ENCODE measurements around the gene CHAF1A.

CHAF1A gene

DNA sequence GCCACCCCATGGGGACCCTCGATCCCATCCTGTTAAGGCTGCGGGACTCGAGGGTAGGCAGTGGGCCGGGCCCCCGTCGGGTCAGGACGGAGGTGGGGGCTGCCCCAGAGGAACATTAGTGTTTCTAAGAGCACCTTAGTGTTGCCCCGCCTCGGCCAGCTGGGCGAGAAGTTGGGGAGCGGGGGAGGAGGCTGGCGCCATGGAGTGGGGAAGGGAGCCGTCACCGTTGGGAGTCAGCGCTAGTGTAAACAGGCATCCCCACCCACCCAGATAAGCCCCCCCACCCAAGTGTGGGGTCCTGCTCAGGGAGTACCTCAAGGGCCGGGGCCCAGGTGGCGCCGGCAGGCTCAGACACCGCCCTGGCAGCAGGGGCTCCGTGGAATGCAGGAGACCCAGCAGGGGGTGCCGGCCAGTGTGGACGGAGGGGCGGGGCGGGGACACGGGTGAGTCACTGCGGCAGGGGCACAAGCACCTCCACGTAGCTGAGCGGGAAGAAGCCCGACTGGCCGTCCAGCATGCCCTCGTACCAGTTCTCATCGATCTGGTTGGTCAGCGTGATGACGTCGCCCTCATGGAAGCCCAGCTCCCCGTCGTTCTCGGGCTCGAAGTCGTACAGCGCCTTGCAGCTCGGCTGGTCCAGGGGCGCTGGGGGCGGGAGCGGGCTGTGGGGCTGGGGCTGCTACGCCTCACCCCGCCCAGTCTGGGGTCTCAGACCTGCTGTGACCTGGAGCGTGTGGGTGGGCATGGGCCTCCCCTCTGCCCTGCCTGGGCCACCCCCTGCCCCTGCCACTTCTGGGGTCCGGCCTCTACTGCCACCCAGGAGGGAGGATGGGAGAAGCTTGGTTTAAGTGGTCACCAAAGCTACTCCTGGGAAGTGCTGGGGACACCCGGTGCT is 41.0 kb upstream of the CHAF1A start:
- H3K27me3 ChIP-seq (ENCODE audit: insufficient read depth, low read length), result no peaks in the 10 kb centered on the region
- H3K4me1 ChIP-seq (ENCODE audit: insufficient read depth, low read length), result no peaks in the 10 kb centered on the region
- no peak overlapping the region for H3K27ac ChIP-seq (ENCODE audit: low read length)

DNA sequence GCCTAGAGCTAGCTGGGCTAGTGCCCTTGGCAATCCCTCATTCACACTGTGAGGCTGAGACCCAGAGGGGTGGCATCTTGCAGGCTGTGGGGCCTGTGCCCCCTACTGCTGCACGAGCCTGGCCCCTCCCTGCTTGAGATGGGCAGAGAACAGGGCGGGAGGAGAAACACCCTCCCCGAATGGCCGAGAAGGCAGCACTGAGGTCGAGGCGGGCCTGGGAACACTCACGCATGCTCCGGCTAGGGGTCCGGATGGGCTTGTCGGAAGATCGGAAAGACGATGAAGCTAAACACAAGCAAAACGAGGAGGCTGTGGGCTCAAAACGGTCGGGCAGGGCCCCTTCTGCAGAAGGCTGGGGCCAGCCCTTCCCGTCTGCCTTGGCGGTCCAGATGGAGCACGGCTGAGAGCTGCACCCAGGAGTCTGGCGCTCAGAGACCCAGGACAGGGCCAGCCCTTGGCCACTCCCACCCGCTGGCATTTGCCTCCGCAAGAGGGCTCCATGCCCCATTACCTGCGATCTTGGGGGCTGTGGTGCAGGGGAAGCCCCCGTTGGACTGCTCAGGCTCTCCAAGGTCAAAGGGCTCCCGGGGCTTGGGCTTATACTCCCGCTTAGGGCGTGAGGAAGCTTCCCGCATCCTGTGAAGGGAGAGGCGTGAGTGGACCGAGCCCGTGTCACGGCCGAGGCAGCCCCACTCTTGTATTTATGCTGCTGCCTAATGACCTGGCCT is 40.2 kb upstream of the CHAF1A start:
- Histone ChIP-seq H3K27me3 (ENCODE audit: insufficient read depth, low read length) (no peaks in the 10 kb centered on the region), H3K36me3 (ENCODE audit: insufficient read depth, low read depth, low read length) (peaks cover 54% of the 10 kb centered on the region), H3K9me3 (ENCODE audit: insufficient read depth, low read depth, low read length) (no peaks in the 10 kb centered on the region), H3K4me3 (ENCODE audit: low read length) (no peak overlapping the region), H3K9ac (ENCODE audit: low read depth, low read length) (no peak overlapping the region), H3K27ac (ENCODE audit: low read length) (no peak overlapping the region), H3K4me1 (ENCODE audit: insufficient read depth, low read length) (no peaks in the 10 kb centered on the region)

More for the DNA sequence above, 41.0 kb upstream of the CHAF1A start:
- Histone ChIP-seq H3K9ac (ENCODE audit: low read depth, low read length) (no peak overlapping the region), H3K36me3 (ENCODE audit: insufficient read depth, low read depth, low read length) (peaks cover 54% of the 10 kb centered on the region), H3K4me3 (ENCODE audit: low read length) (no peak overlapping the region), H3K9me3 (ENCODE audit: insufficient read depth, low read depth, low read length) (no peaks in the 10 kb centered on the region)

DNA sequence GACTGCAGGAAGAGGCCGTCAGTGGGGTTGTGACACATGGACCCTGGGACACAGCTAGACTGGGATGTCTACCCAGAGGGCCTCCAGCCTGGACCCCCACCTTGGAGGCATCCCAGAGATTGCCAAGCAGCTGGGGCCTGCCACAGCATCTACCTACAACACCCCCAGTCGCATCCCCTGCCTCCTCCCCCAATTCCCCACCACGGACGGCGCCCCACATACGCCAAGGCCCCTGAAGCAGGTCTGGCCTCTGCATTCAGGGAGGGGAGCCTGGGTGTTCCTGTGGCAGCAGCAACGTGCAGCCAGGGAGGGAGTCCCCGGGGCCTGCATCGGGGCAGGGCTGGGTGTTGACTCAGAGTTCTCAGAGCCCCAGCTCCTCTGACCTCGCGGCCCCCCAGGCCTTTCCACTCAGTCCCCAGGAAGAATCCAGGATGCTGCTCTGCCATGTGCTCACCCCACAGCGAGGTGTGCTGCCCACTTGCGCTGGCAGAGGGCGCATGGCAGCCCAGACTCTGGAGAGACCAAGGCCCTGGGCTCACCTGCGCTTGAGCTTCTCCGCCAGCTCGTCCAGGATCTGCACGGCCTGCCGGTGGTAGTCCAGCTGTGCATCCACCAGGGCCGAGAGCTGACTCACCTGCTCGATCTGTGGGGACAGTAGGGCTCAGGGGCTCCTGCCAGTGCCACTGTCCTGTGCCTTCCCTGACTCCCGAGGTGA is 39.5 kb upstream of the CHAF1A start:
- no peak overlapping the region for H3K9ac ChIP-seq (ENCODE audit: low read depth, low read length)
- no peak overlapping the region for H3K27ac ChIP-seq (ENCODE audit: low read length)
- peaks cover 49% of the 10 kb centered on the region for H3K36me3 ChIP-seq (ENCODE audit: insufficient read depth, low read depth, low read length)

DNA sequence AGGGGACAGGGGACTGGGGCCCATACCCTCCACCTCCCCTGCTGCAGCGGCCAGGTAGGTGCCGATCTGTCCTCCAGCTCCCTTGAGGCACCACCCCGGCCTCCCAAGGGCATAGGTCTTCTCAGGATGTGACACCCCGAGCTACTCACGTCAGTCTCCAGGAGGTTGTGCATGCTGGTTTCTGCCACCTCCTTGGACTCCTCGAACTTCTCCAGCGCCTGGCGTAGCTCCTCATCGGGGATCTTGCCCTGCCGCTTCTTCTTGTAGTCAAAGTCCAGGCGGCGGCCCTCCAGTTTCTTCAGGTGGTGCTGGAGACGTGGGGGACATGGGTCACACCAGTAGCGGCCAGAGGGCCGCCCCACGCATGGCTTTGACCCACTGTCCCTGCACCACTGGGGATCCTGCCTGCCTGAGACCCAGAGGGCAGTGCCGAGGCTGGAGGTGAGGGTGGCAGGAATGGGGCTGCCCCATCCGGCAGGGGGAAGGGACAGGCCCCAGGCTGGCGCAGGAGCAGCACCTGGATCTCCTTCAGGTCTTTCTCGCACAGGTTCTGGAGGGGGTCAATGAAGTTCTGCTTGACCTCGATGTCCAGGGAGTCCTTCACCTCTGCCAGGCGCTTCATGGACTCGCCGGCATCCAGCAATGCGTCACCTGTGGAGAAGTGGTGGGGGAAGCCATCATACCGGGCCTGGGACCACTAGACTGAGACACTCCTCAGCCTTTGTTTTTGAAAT is 38.7 kb upstream of the CHAF1A start:
- H3K36me3 ChIP-seq (ENCODE audit: insufficient read depth, low read depth, low read length), result peaks cover 45% of the 10 kb centered on the region
- H3K9me3 ChIP-seq (ENCODE audit: insufficient read depth, low read depth, low read length), result no peaks in the 10 kb centered on the region
- H3K4me3 ChIP-seq (ENCODE audit: low read length), result no peak overlapping the region
- H3K4me1 ChIP-seq (ENCODE audit: insufficient read depth, low read length), result 0 out of 2 replicates have a peak, but pooled peaks cover 4% of the 10 kb centered on the region
- no peak overlapping the region for H3K27ac ChIP-seq (ENCODE audit: low read length)
- H3K9ac ChIP-seq (ENCODE audit: low read depth, low read length), result no peak overlapping the region
- no peaks in the 10 kb centered on the region for H3K27me3 ChIP-seq (ENCODE audit: insufficient read depth, low read length)

More for the DNA sequence above, 39.5 kb upstream of the CHAF1A start:
- Histone ChIP-seq H3K4me3 (ENCODE audit: low read length) (no peak overlapping the region), H3K27me3 (ENCODE audit: insufficient read depth, low read length) (no peaks in the 10 kb centered on the region), H3K4me1 (ENCODE audit: insufficient read depth, low read length) (no peaks in the 10 kb centered on the region), H3K9me3 (ENCODE audit: insufficient read depth, low read depth, low read length) (no peaks in the 10 kb centered on the region)

DNA sequence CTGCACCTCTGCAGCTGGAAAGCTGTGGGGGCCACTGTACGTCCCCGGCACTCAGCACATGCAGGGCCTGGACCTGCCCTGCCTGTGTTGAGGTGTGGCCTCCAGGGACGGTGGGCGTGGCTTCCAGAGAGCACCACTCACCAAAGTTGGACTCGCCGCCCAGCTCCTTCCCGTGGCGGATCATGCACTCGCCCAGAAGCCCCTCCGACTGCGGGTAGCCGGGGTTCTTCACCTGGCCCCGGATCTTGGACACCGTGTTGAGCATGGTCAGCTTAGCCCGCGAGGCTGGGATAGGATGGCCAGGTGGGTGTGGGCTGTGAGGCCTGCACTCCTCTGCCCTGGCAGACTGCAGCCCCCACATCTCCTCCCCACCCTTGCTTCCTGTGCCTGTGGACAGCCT is 37.1 kb upstream of the CHAF1A start:
- no peaks in the 10 kb centered on the region for H3K27me3 ChIP-seq (ENCODE audit: insufficient read depth, low read length)
- peaks cover 7% of the 10 kb centered on the region; the same call in 1 of the 2 replicates for H3K4me1 ChIP-seq (ENCODE audit: insufficient read depth, low read length)
- H3K4me3 ChIP-seq (ENCODE audit: low read length), result no peak overlapping the region
- no peaks in the 10 kb centered on the region for H3K9me3 ChIP-seq (ENCODE audit: insufficient read depth, low read depth, low read length)
- H3K9ac ChIP-seq (ENCODE audit: low read depth, low read length), result no peak overlapping the region; the same call in 1 of the 2 replicates
- no peak overlapping the region for H3K27ac ChIP-seq (ENCODE audit: low read length)
- peaks cover 38% of the 10 kb centered on the region for H3K36me3 ChIP-seq (ENCODE audit: insufficient read depth, low read depth, low read length)

DNA sequence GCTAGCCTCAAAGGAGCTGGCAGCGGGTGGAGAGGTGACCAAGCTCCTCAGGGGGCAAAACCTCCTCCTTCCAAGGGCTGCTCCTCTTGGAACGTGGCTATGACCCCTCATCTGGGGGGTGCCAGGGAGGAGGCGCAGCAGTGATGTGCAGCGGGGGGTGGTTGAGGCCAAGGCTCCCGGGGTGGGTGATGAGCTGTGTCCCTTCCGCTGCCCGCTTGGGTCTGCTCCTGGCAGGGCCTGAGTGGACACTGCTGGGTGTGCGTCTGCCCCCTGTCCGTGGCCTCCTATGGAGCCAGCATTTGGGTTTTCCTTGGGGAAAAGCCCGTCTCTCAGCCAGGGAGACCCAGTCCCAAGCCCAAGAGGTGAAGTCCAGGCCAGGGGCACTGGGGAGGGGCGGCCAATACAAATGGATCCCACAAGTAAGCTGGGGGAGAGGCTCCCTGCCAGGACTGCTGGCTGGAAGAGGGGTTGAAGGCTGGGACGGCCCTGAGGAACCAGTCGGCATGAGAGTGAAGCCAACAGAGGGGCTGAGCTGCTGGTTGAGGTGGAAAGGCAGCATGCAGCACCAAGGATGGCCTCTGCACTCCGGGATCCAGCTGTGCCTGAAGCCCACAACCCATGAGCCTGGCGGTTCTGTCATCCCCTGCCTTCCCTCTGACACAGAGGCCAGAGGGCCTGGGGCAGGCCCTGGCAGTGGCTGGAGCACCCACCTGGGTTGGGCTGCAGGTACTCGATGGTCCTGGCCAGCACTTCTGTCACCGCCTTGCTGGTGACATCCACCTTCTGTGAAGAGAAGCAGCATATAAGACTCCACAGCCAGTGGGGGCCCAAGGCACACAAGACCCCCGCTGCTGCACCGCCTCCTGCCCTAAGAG is 36.4 kb upstream of the CHAF1A start:
- no peak overlapping the region; the same call in 1 of the 2 replicates for H3K9ac ChIP-seq (ENCODE audit: low read depth, low read length)
- no peak overlapping the region for H3K4me3 ChIP-seq (ENCODE audit: low read length)
- H3K9me3 ChIP-seq (ENCODE audit: insufficient read depth, low read depth, low read length), result no peaks in the 10 kb centered on the region
- peaks cover 7% of the 10 kb centered on the region; the same call in 1 of the 2 replicates for H3K4me1 ChIP-seq (ENCODE audit: insufficient read depth, low read length)
- H3K27ac ChIP-seq (ENCODE audit: low read length), result no peak overlapping the region
- H3K27me3 ChIP-seq (ENCODE audit: insufficient read depth, low read length), result no peaks in the 10 kb centered on the region
- H3K36me3 ChIP-seq (ENCODE audit: insufficient read depth, low read depth, low read length), result peaks cover 31% of the 10 kb centered on the region

DNA sequence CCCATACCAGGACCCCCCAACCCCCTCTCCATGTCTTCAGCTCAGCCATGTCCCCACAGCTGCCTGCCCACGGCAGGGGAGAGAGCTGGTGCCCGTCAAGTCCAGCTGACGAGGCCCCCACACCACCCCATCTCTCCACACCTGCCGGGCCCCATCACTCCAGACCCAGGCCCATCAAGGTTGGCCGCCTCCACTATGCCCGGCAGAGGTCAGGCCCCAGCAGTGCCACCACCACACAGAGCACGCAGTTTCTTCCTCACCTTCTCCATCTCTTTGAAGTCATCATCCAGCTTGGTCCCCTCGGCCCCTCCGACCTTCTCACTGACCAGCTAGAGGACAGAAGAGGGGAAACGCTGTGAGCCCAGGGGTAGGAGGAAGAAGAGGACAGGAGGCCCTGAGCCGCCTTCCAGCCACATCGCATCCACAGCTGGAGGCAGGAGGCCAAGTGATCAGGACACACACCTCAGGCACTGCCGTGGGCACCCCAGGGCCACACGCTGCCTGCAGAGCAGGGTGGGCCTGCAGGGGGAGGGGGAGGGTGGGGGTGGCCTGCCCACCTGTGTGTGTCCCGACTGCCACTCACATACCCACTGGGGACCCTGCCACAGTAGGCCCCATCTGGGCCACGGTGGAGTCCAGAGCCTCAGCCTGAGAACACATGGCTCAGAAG is 35.6 kb upstream of the CHAF1A start:
- no peak overlapping the region for H3K27ac ChIP-seq (ENCODE audit: low read length)
- peaks cover 7% of the 10 kb centered on the region; the same call in 1 of the 2 replicates for H3K4me1 ChIP-seq (ENCODE audit: insufficient read depth, low read length)
- H3K9me3 ChIP-seq (ENCODE audit: insufficient read depth, low read depth, low read length), result no peaks in the 10 kb centered on the region
- H3K27me3 ChIP-seq (ENCODE audit: insufficient read depth, low read length), result no peaks in the 10 kb centered on the region
- H3K9ac ChIP-seq (ENCODE audit: low read depth, low read length), result no peak overlapping the region
- H3K36me3 ChIP-seq (ENCODE audit: insufficient read depth, low read depth, low read length), result peaks cover 26% of the 10 kb centered on the region
- H3K4me3 ChIP-seq (ENCODE audit: low read length), result no peak overlapping the region

DNA sequence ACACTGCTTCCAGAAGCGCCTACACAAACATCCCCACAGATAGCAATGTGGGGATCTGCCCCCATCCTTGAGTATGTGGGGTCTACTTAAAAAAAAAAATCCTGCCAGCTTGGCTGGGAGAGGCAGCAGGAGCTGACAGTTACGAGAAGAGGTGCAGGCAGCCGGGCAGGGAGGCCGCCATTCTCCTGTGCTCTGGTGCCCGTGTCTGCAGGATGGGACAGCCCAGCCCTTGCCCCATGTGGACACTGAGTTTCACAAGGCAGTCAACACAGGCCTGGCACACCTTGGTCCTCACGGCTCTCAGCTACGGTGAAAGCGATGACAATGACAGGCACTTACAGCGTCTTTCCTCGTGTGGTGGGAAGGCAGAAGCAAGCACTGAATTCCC is 35.1 kb upstream of the CHAF1A start:
- no peak overlapping the region for H3K9ac ChIP-seq (ENCODE audit: low read depth, low read length)
- no peaks in the 10 kb centered on the region for H3K27me3 ChIP-seq (ENCODE audit: insufficient read depth, low read length)
- H3K9me3 ChIP-seq (ENCODE audit: insufficient read depth, low read depth, low read length), result no peaks in the 10 kb centered on the region
- no peak overlapping the region for H3K27ac ChIP-seq (ENCODE audit: low read length)
- peaks cover 20% of the 10 kb centered on the region for H3K36me3 ChIP-seq (ENCODE audit: insufficient read depth, low read depth, low read length)
- peaks cover 7% of the 10 kb centered on the region; the same call in 1 of the 2 replicates for H3K4me1 ChIP-seq (ENCODE audit: insufficient read depth, low read length)
- H3K4me3 ChIP-seq (ENCODE audit: low read length), result no peak overlapping the region

DNA sequence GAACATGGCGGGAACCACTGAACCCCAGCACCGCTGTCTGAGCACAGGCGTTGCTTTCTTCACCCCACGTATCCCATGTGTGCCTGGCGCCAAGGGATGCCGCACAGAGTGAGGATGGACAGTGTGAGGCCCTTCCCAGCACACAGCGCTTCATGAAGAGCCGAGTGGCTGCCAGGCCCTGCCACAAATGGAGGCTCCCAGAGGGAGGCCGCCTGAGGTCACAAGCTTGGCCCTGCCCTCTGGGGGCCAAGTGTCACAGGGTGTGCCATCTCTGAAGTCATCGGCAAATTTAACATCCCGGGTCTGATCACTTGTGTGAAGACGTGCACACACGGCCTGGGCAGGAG is 34.7 kb upstream of the CHAF1A start:
- peaks cover 7% of the 10 kb centered on the region; the same call in 1 of the 2 replicates for H3K4me1 ChIP-seq (ENCODE audit: insufficient read depth, low read length)
- peaks cover 18% of the 10 kb centered on the region; the same call in 1 of the 2 replicates for H3K36me3 ChIP-seq (ENCODE audit: insufficient read depth, low read depth, low read length)
- H3K9ac ChIP-seq (ENCODE audit: low read depth, low read length), result no peak overlapping the region
- no peak overlapping the region for H3K4me3 ChIP-seq (ENCODE audit: low read length)
- H3K27me3 ChIP-seq (ENCODE audit: insufficient read depth, low read length), result no peaks in the 10 kb centered on the region
- no peaks in the 10 kb centered on the region for H3K9me3 ChIP-seq (ENCODE audit: insufficient read depth, low read depth, low read length)
- no peak overlapping the region for H3K27ac ChIP-seq (ENCODE audit: low read length)

DNA sequence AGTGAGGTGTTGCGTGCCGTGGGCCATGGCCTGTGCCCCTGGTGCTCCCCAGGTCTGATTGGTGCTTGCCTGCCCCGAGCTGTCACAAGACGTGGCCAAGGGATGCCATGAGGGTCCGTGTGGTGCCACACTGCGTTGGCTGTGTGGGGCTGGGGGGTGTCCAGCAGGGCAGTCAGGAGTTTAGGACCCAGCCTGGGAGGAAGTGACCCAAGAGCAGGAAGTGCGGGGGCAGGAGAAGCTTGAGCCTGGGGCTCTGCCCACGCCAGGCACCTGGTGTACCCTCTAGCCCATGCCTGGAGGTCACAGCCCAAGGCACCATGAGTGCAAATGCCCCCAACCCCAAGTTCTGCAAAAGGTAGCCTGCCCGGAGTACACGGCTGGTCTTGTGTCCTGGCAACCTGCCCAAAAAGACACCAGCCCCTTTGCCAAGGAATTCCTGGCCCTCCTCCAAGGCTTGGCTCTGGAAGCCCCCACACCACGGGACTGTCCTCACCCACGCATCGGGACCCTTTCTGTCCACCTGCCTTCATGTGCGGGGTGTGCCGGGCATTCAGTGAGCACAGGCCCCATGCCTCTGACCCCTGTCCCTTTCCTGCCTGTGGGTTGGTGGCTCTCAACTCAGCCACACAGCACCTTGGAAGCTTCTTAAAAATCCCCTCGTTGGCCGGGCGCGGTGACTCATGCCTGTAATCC is 34.2 kb upstream of the CHAF1A start:
- Histone ChIP-seq H3K4me1 (ENCODE audit: insufficient read depth, low read length) (peaks cover 7% of the 10 kb centered on the region; the same call in 1 of the 2 replicates), H3K4me3 (ENCODE audit: low read length) (no peak overlapping the region), H3K9ac (ENCODE audit: low read depth, low read length) (no peak overlapping the region), H3K36me3 (ENCODE audit: insufficient read depth, low read depth, low read length) (peaks cover 13% of the 10 kb centered on the region; the same call in 1 of the 2 replicates), H3K27ac (ENCODE audit: low read length) (no peak overlapping the region), H3K27me3 (ENCODE audit: insufficient read depth, low read length) (no peaks in the 10 kb centered on the region), H3K9me3 (ENCODE audit: insufficient read depth, low read depth, low read length) (no peaks in the 10 kb centered on the region)
